Kidney (tissue), 14 donors: ENCODE data around the gene VPS13C. TPM values are rescaled to one million over a fixed set of nuclear protein-coding genes. Genes with fewer than 3 reads are reported as not detected.
A peak's percentile ranks its signal among the peaks of the same experiment; 100 is the strongest.

Experiments used
- DNase-seq, 5 donors: peaks; one replicate each; pipeline ENCODE4 v3.0.0-alpha.2; 2013 to 2020
- FAIRE-seq: peaks from 2 replicates; lab custom pipeline; 2012; peaks lifted over from hg19 to GRCh38; lab: Jason Lieb, UNC
- H3K27ac ChIP-seq, 2 donors: one replicate each; pipeline ENCODE4 v1.7.0; 2013; ENCODE audit warnings: low read depth in 2 of 2, low read length in 2 of 2, inconsistent platforms in 1 of 2
- H3K27me3 ChIP-seq: one replicate; pipeline ENCODE4 v1.7.1; 2013; ENCODE audit warnings: low read length, inconsistent platforms; ENCODE audit not compliant: control insufficient read depth, insufficient read depth
- H3K36me3 ChIP-seq, 3 donors: one replicate each; pipeline versions ENCODE4 v1.7.0 to v1.7.1; 2013; ENCODE audit warnings: low read length in 3 of 3, control low read depth in 1 of 3, inconsistent platforms in 1 of 3; ENCODE audit not compliant: insufficient read depth in 3 of 3, control insufficient read depth in 2 of 3
- H3K4me1 ChIP-seq, 3 donors: one replicate each; pipeline versions ENCODE4 v1.7.0 to v1.7.1; 2013; ENCODE audit warnings: low read length in 3 of 3, inconsistent platforms in 1 of 3, low read depth in 1 of 3; ENCODE audit not compliant: control insufficient read depth in 2 of 3, insufficient read depth in 2 of 3
- H3K4me3 ChIP-seq, 3 donors: one replicate each; pipeline versions ENCODE4 v1.7.0 to v1.8.1; 2013; ENCODE audit warnings: low read length in 3 of 3, control low read depth in 1 of 3, inconsistent platforms in 1 of 3
- H3K9ac ChIP-seq, 3 donors: one replicate each; pipeline versions ENCODE4 v1.7.0 to v1.7.1; 2013; ENCODE audit warnings: low read length in 3 of 3, control low read depth in 1 of 3, inconsistent platforms in 1 of 3
- H3K9me3 ChIP-seq, 3 donors: one replicate each; pipeline versions ENCODE4 v1.7.0 to v1.7.1; 2013; ENCODE audit warnings: low read length in 3 of 3, control low read depth in 1 of 3, inconsistent platforms in 1 of 3; ENCODE audit not compliant: control insufficient read depth in 2 of 3, insufficient read depth in 1 of 3
- intact Hi-C: fragments of 100-400 bp; cut with DNase I; formaldehyde crosslinking; loops from one replicate; pipeline ENCODE4 v1.11.1; 2022
- polyA plus RNA-seq: library from polyadenylated mRNA; stranded (reverse); fragments of 350-450 nt; fragmentation: Illumina TruSeq; extraction: RNeasy Lipid Tissue Mini Kit (QIAGEN cat#74804); gene quantifications from one replicate; pipeline ENCODE4 v1.2.3, GENCODE V29; 2014; ENCODE audit warnings: low read depth, low replicate concordance; ENCODE audit not compliant: insufficient read depth
- total RNA-seq: library from RNA; stranded (reverse); fragmentation: NEBNext Ultra II Directional; extraction: Animal tissue kit (Norgen Biotek cat#: 25700); gene quantifications from one replicate; pipeline ENCODE4 v1.2.1, GENCODE V29; 2021
- TF ChIP-seq, protein P1 (sequence below): IDR thresholded peaks from 3 replicates; pipeline ENCODE4 v1.5.1; 2012; ENCODE audit warnings: mild to moderate bottlenecking, moderate library complexity, borderline replicate concordance; ENCODE audit not compliant: insufficient read depth; ENCODE audit errors: extremely low read depth
- donor health status: control.
- donor health status: control.
- donor health status: control.
- donor health status: control.
- donor health status: control.
- donor health status: DM: yes; HTN: yes; CAD: no.
- donor health status: Normal renal cell carcinoma (clear cell type).

The VPS13C gene
- total and polyA plus RNA-seq, 2 donors from 2014 or later = 12.5 to 106 TPM

DNA sequence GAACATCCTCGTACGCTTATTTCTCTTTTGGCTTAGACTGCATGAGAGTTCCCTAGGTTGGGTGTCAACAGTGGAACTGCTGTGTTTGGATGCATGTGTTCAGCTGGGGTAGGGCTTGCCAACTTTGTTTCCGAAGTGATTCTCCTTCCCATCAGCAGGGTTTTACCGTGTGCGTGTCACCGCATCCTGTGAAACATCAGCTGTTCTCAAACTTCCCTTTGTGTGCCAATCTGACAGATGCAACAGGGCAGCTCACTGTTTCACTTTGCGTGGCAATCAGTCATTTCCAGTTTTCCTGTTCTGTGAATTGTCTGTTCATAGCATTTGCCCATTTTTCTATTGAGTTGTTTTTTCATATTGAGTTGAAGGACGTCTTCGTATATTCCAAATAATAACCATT, 218.8 kb downstream of the VPS13C start:
- Histone ChIP-seq H3K4me1 (no peaks in the 10 kb centered on the region), H3K4me3 (no peak overlapping the region), H3K9ac (no peak overlapping the region), H3K36me3 (no peaks in the 10 kb centered on the region), H3K27ac (no peak overlapping the region), H3K27me3 (no peaks in the 10 kb centered on the region), H3K9me3 (no peaks in the 10 kb centered on the region)
- TF ChIP-seq, protein P1, sequence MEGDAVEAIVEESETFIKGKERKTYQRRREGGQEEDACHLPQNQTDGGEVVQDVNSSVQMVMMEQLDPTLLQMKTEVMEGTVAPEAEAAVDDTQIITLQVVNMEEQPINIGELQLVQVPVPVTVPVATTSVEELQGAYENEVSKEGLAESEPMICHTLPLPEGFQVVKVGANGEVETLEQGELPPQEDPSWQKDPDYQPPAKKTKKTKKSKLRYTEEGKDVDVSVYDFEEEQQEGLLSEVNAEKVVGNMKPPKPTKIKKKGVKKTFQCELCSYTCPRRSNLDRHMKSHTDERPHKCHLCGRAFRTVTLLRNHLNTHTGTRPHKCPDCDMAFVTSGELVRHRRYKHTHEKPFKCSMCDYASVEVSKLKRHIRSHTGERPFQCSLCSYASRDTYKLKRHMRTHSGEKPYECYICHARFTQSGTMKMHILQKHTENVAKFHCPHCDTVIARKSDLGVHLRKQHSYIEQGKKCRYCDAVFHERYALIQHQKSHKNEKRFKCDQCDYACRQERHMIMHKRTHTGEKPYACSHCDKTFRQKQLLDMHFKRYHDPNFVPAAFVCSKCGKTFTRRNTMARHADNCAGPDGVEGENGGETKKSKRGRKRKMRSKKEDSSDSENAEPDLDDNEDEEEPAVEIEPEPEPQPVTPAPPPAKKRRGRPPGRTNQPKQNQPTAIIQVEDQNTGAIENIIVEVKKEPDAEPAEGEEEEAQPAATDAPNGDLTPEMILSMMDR = no peak
- intact Hi-C loops = no loop called here
- FAIRE-seq = no peak
- DNase-seq = no peak

DNA sequence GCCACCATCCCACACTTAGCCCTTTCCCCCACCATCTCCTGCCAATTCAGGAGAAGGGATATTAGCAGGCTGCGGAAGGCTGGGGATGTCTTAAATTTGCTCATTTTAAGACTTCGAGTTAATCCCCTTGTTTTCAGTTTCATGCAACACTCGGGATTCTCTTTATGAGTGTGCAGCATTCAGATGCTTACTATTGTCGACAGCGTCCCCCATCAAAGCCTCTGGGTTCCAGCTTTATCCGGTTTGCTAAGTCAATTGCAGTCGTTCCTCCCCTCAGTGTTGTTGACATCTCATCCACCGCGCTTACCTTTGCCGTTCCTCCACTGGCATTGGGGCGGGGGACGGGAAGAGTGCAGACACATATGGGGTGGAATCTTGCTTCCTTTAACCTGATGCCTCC, 220.2 kb downstream of the VPS13C start:
- DNase-seq = no peak
- Histone ChIP-seq H3K4me1 (no peaks in the 10 kb centered on the region), H3K27ac (no peak overlapping the region), H3K9ac (no peak overlapping the region), H3K9me3 (no peaks in the 10 kb centered on the region), H3K27me3 (no peaks in the 10 kb centered on the region), H3K4me3 (no peak overlapping the region), H3K36me3 (no peaks in the 10 kb centered on the region)
- intact Hi-C loops = no loop called here
- no peak for FAIRE-seq
- TF ChIP-seq, protein P1 = no peak

DNA sequence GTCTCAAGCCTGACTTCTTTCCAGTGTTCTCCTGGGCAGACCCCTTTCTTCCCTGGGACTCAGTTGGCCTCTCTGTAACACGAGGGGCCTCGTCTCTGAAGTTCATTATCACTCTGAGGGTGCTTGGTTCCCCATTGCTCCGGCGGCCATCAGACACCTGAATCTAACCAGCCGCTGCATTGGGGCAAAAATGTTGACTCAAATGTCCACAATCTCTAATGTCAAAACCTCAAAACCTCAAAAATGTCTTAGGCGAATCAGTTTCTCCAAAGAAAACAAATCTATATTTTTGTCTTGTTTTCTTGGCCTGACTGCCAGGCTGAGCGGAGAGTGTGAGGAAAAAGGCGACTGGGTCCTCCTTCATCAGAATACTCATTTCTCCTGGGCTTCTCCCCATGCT, 220.7 kb downstream of the VPS13C start:
- TF ChIP-seq, protein P1 = no peak
- no peak for FAIRE-seq
- no peak overlapping the region for H3K27ac ChIP-seq
- no peaks in the 10 kb centered on the region for H3K36me3 ChIP-seq
- no peak for DNase-seq
- intact Hi-C loops = no loop called here
- H3K27me3 ChIP-seq = no peaks in the 10 kb centered on the region
- H3K4me1 ChIP-seq = no peaks in the 10 kb centered on the region
- H3K9ac ChIP-seq = no peak overlapping the region
- H3K9me3 ChIP-seq = no peaks in the 10 kb centered on the region
- no peak overlapping the region for H3K4me3 ChIP-seq

DNA sequence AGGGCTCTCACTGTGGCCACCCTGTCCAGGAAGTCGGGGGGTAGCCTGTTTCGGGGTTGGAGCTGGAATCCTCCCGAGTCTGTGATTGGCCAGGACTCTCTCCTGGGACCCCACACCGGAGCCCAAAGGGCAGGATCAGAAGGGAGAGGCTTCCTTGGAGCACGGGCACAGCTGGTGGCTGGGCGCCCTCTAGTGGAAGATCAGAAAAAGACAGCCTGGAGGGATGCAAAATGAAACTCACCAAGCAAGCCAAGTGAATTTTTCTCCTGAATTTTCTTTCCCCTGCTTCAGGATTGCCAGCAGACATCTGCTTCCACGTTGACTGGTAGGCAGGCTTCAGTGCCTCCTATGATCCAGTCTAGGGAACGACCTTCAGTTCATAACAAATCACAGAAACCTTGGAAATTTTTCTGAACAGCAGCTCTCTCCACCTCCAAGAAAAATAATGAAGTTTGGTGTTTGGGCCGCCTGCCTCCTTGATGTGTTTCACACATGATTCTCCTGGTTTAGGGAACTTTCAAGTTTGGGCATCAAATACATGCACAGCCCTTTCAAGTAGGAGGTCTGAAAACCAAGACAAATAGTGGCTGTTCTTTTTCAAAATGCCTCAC, 224.6 kb downstream of the VPS13C start:
- no peak overlapping the region for H3K27ac ChIP-seq
- no peaks in the 10 kb centered on the region for H3K27me3 ChIP-seq
- H3K36me3 ChIP-seq = no peaks in the 10 kb centered on the region
- H3K9me3 ChIP-seq = no peaks in the 10 kb centered on the region
- intact Hi-C loops = no loop called here
- peak in 4 of 5 donors; percentile 65 to 77 (median 75) for DNase-seq
- H3K4me1 ChIP-seq = no peaks in the 10 kb centered on the region
- no peak for FAIRE-seq
- no peak overlapping the region for H3K9ac ChIP-seq
- TF ChIP-seq, protein P1 = peak; percentile 85
- H3K4me3 ChIP-seq = no peak overlapping the region
